A549 treated with RU486 at 1 μM for 4 hours (cell line): ENCODE measurements around the gene ATXN3L. TPM values are rescaled to one million over a fixed set of nuclear protein-coding genes. Genes with fewer than 3 reads are reported as not detected.

Source experiments
- total RNA-seq: library from RNA; stranded (reverse); fragments of 200-300 nt; extraction: Qiagen RNA extraction; gene quantifications from 5 replicates; pipeline ENCODE4 v1.2.3, GENCODE V29; 2022; ENCODE audit warnings: low read depth

Gene ATXN3L
- not detected in 5 replicates for total RNA-seq

DNA sequence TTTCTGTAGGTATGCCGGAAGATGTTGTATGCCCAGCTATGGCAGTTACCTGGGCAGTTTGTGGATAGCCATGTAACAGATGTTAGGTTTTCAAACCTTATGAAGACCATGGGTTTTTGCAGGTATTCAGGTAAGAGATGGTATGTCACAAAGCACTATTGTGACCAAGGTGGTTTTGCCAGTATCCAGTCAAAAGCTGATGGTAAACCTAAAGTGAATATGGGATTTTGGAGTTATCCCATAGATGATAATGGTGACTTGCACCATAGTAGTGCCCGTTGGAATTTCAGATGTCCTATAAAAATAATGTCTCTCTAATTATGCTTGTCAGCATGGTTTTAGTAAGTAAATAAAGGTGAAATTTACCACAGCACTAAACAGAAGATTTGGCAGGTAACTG is at the start of gene ATXN3L:
Gene ATXN3L, minus strand, starts transcription at position 101 of the 400 bp plus-strand sequence. CDS start 119 bp downstream, outside the sequence.

Other genes with a start within 250 kb of the ATXN3L start
- not detected in 5 replicates for gene EGFL6, start 249.5 kb upstream of the ATXN3L start, total RNA-seq